Neural cell (in vitro differentiated cells): ENCODE results near the gene EXOC3L1. TPM values are rescaled to one million over a fixed set of nuclear protein-coding genes. Genes with fewer than 3 reads are reported as not detected.

Experiments
- H2AFZ ChIP-seq: fragments of 200-600, 300-800 bp; sonication (generic), shearing (Covaris generic); 2 replicates; pipeline ENCODE4 v1.6.0; 2014; ENCODE audit warnings: low read depth, mild to moderate bottlenecking, antibody characterized with exemption, low read length, moderate library complexity
- H3F3A ChIP-seq: fragments of 200-600 bp; shearing (Covaris generic); 2 replicates; pipeline ENCODE4 v1.6.1; 2016; ENCODE audit warnings: mild to moderate bottlenecking, moderate library complexity, mixed read lengths, antibody characterized with exemption, low read length; ENCODE audit not compliant: insufficient read depth, poor library complexity, severe bottlenecking
- H3K27ac ChIP-seq: fragments of 200-600, 300-800 bp; sonication (generic), shearing (Covaris generic); 2 replicates; pipeline ENCODE4 v1.5.1; 2014; ENCODE audit warnings: mild to moderate bottlenecking, low read length, moderate library complexity
- H3K27me3 ChIP-seq: fragments of 300-800, 200-600 bp; sonication (generic), shearing (Covaris generic); 2 replicates; pipeline ENCODE4 v1.6.0; 2014; ENCODE audit warnings: mild to moderate bottlenecking, low read depth, low read length, moderate library complexity; ENCODE audit not compliant: insufficient read depth
- H3K36me3 ChIP-seq: fragments of 300-800, 200-600 bp; sonication (generic), shearing (Covaris generic); 2 replicates; pipeline ENCODE4 v1.5.1; 2014; ENCODE audit warnings: mild to moderate bottlenecking, antibody characterized with exemption, low read length, moderate library complexity; ENCODE audit not compliant: insufficient read depth
- H3K4me2 ChIP-seq: fragments of 300-800, 200-600 bp; sonication (generic), shearing (Covaris generic); 2 replicates; pipeline ENCODE4 v1.6.0; 2014; ENCODE audit warnings: mild to moderate bottlenecking, low read length
- H3K4me3 ChIP-seq: fragments of 300-800, 200-600 bp; sonication (generic), shearing (Covaris generic); 2 replicates; pipeline ENCODE4 v1.5.1; 2014; ENCODE audit warnings: mild to moderate bottlenecking, low read length, moderate library complexity
- H3K79me2 ChIP-seq: fragments of 200-600 bp; shearing (Covaris generic); replicated peaks from 2 replicates; pipeline ENCODE4 v1.6.0; 2014; ENCODE audit warnings: mild to moderate bottlenecking, low read length, moderate library complexity; ENCODE audit not compliant: insufficient read depth
- H3K9ac ChIP-seq: fragments of 300-800, 200-600 bp; sonication (generic), shearing (Covaris generic); 2 replicates; pipeline ENCODE4 v1.6.1; 2016; ENCODE audit warnings: mild to moderate bottlenecking, low read length, mixed read lengths
- H3K9me2 ChIP-seq: fragments of 200-600 bp; shearing (Covaris generic); 2 replicates; pipeline ENCODE4 v1.6.1; 2016; ENCODE audit warnings: mild to moderate bottlenecking, low read length, mixed read lengths; ENCODE audit not compliant: insufficient read depth
- H3K9me3 ChIP-seq: fragments of 200-600, 300-800 bp; sonication (generic), shearing (Covaris generic); 2 replicates; pipeline ENCODE4 v1.6.1; 2016; ENCODE audit warnings: mild to moderate bottlenecking, mixed run types, low read length, moderate library complexity, mixed read lengths
- H4K20me1 ChIP-seq: fragments of 200-600 bp; shearing (Covaris generic); 2 replicates; pipeline ENCODE4 v1.6.1; 2016; ENCODE audit warnings: mild to moderate bottlenecking, mixed run types; ENCODE audit not compliant: insufficient read depth
- EP300 ChIP-seq: fragments of 450-650 bp; conservative IDR thresholded peaks from 2 replicates; pipeline ENCODE4 v1.6.1; 2014; ENCODE audit warnings: antibody characterized with exemption, mild to moderate bottlenecking, moderate library complexity; ENCODE audit not compliant: poor library complexity, severe bottlenecking
- EZH2 ChIP-seq: fragments of 200-600, 300-800 bp; shearing (Covaris generic), sonication (generic); IDR thresholded peaks from 2 replicates; pipeline ENCODE4 v1.6.1; 2014; ENCODE audit warnings: antibody characterized with exemption, low read length, borderline replicate concordance, mild to moderate bottlenecking; ENCODE audit not compliant: insufficient read depth, poor library complexity, severe bottlenecking
- MXI1 ChIP-seq: fragments of 450-650 bp; conservative IDR thresholded peaks from 2 replicates; pipeline ENCODE4 v1.6.1; 2014; ENCODE audit warnings: antibody characterized with exemption, mild to moderate bottlenecking; ENCODE audit not compliant: poor library complexity, severe bottlenecking
- POLR2AphosphoS5 ChIP-seq: IDR thresholded peaks from 2 replicates; pipeline ENCODE4 v1.6.1; 2012
- RAD21 ChIP-seq: fragments of 450-650 bp; conservative IDR thresholded peaks from 2 replicates; pipeline ENCODE4 v1.6.1; 2014; ENCODE audit warnings: antibody characterized with exemption, mild to moderate bottlenecking, moderate library complexity
- SMC3 ChIP-seq: fragments of 450-650 bp; conservative IDR thresholded peaks from 2 replicates; pipeline ENCODE4 v1.6.1; 2014; ENCODE audit warnings: antibody characterized with exemption, mild to moderate bottlenecking, moderate library complexity; ENCODE audit not compliant: poor library complexity
- TAF1 ChIP-seq: IDR thresholded peaks from 2 replicates; pipeline ENCODE4 v1.6.1; 2012; ENCODE audit warnings: low read depth
- polyA plus RNA-seq: library from polyadenylated mRNA; depleted of rRNA; stranded (reverse); fragments of >200 nt; gene quantifications from 2 replicates; pipeline ENCODE4 v1.2.3, GENCODE V29; 2014
- TF ChIP-seq, protein P1 (sequence below): fragments of 450-650 bp; IDR thresholded peaks from 2 replicates; pipeline ENCODE4 v1.5.1; 2014; ENCODE audit warnings: antibody characterized with exemption, mild to moderate bottlenecking, moderate library complexity; ENCODE audit not compliant: poor library complexity, severe bottlenecking
- TF ChIP-seq, protein P2 (sequence below): IDR thresholded peaks from 2 replicates; pipeline ENCODE4 v1.6.1; 2012; ENCODE audit warnings: borderline replicate concordance

EXOC3L1 gene
- polyA plus RNA-seq, 1 donor from 2014 or later = 0.43 TPM

DNA sequence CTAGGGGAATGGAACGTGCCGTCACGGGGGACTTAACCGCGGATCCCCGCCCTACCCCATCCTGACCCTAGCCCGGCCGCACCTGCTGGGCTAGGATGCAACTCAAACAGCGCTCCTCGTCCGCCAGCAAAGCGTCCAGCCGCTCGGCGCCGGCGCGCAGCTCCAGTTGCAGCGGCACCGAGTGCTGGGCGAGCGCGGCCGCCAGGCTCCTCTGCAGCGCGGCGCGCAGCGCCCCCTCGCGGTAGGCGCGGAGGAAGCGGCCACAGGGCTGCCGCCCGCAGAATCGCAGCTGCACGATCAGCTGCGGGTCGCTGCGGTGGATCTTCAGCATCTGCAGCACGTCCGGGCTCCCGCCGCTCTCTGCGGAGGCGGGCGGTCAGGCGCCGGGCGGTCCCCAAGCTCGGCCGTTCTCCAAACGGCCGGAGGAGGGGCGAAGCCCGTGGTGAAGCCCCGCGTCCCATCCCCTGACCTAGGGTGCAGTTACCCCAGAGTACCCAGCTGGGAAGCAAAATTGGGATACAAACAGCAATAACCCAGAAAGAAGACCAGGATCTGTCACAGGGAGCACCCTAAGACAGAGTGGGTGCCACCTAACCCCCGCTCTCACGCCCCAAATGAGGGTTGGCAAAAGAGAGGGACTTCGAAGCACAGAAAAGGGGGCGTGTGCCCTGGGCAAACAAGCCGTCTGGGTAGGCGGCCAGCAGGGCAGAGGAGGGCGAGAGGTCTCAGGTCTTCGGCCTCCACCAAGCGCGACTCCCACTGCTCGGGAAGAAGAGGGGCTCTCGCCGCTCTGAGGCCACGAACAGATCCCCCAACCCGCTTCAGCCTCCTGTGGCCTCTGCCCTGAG is 34.4 kb downstream of the EXOC3L1 start:
- Histone ChIP-seq H2AFZ (no peak overlapping the region), H4K20me1 (no peaks in the 10 kb centered on the region), H3K4me3 (peak overlapping the region; percentile 70), H3F3A (no peaks in the 10 kb centered on the region), H3K9ac (peak overlapping the region; percentile 41), H3K9me3 (no peaks in the 10 kb centered on the region), H3K27ac (no peak overlapping the region), H3K9me2 (no peaks in the 10 kb centered on the region), H3K4me2 (no peak overlapping the region), H3K36me3 (no peaks in the 10 kb centered on the region), H3K79me2 (no peaks in the 10 kb centered on the region), H3K27me3 (peaks cover 100% of the 10 kb centered on the region)
- no peak for TF ChIP-seq EZH2
- TF ChIP-seq RAD21 = peak; percentile 92
- no peak for TF ChIP-seq EP300
- TF ChIP-seq, protein P1, sequence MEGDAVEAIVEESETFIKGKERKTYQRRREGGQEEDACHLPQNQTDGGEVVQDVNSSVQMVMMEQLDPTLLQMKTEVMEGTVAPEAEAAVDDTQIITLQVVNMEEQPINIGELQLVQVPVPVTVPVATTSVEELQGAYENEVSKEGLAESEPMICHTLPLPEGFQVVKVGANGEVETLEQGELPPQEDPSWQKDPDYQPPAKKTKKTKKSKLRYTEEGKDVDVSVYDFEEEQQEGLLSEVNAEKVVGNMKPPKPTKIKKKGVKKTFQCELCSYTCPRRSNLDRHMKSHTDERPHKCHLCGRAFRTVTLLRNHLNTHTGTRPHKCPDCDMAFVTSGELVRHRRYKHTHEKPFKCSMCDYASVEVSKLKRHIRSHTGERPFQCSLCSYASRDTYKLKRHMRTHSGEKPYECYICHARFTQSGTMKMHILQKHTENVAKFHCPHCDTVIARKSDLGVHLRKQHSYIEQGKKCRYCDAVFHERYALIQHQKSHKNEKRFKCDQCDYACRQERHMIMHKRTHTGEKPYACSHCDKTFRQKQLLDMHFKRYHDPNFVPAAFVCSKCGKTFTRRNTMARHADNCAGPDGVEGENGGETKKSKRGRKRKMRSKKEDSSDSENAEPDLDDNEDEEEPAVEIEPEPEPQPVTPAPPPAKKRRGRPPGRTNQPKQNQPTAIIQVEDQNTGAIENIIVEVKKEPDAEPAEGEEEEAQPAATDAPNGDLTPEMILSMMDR = peak; percentile 99
- peak; percentile 55 for TF ChIP-seq MXI1
- TF ChIP-seq, protein P2, sequence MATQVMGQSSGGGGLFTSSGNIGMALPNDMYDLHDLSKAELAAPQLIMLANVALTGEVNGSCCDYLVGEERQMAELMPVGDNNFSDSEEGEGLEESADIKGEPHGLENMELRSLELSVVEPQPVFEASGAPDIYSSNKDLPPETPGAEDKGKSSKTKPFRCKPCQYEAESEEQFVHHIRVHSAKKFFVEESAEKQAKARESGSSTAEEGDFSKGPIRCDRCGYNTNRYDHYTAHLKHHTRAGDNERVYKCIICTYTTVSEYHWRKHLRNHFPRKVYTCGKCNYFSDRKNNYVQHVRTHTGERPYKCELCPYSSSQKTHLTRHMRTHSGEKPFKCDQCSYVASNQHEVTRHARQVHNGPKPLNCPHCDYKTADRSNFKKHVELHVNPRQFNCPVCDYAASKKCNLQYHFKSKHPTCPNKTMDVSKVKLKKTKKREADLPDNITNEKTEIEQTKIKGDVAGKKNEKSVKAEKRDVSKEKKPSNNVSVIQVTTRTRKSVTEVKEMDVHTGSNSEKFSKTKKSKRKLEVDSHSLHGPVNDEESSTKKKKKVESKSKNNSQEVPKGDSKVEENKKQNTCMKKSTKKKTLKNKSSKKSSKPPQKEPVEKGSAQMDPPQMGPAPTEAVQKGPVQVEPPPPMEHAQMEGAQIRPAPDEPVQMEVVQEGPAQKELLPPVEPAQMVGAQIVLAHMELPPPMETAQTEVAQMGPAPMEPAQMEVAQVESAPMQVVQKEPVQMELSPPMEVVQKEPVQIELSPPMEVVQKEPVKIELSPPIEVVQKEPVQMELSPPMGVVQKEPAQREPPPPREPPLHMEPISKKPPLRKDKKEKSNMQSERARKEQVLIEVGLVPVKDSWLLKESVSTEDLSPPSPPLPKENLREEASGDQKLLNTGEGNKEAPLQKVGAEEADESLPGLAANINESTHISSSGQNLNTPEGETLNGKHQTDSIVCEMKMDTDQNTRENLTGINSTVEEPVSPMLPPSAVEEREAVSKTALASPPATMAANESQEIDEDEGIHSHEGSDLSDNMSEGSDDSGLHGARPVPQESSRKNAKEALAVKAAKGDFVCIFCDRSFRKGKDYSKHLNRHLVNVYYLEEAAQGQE = no peak
- no peak for TF ChIP-seq TAF1
- peak; percentile 11 for TF ChIP-seq POLR2AphosphoS5
- peak; percentile 94 for TF ChIP-seq SMC3

DNA sequence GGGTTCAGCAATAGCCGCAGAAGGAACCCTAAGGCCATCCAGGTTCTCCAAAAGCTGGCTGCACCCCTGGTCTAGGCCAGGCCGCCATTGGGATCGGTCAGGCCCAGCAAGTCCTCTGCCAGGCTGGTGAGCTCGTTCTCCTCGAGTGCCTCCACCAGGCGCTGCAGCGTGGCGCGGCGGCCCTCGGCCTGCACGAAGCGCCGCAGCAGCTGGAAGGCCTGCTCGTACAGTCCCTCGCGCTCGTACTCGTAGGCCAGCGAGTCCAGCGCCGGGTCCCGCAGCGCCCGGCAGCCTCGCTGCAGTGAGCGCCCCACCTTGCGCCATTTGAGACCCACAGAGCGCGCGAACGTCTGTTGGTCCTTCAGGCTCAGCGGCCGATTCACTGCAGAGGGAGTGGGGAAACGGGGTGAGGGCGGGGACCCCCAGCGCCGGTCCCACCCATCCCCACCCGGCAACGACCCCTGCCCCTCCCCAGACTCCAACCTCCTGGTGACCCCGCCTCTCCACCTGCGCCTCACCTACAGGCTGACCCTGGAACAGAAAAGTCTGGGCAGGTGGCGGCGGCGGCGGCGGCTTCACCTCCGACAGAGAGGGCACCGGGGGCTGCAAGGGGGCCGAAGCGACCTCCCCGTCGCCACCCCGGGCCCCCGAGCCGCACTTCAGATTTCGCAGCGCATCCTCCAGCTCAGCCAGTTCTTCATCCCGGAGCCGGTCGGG is 35.2 kb downstream of the EXOC3L1 start:
- peak overlapping the region; percentile 41 for H3K9ac ChIP-seq
- no peak overlapping the region for H3K4me2 ChIP-seq
- H3K27me3 ChIP-seq = peaks cover 100% of the 10 kb centered on the region

More for the DNA sequence above, 35.2 kb downstream of the EXOC3L1 start:
- H3F3A ChIP-seq = no peaks in the 10 kb centered on the region
- H2AFZ ChIP-seq = no peak overlapping the region
- H3K36me3 ChIP-seq = no peaks in the 10 kb centered on the region
- TF ChIP-seq TAF1 (no peak), POLR2AphosphoS5 (no peak), MXI1 (no peak), SMC3 (no peak), RAD21 (no peak)
- no peaks in the 10 kb centered on the region for H4K20me1 ChIP-seq
- peak overlapping the region; percentile 70 for H3K4me3 ChIP-seq
- H3K9me3 ChIP-seq = no peaks in the 10 kb centered on the region
- no peaks in the 10 kb centered on the region for H3K9me2 ChIP-seq
- H3K79me2 ChIP-seq = no peaks in the 10 kb centered on the region
- H3K27ac ChIP-seq = no peak overlapping the region
